Left renal cortex interstitium (tissue), 4 donors: ENCODE measurements around the gene CCDC73. TPM values are rescaled to one million over a fixed set of nuclear protein-coding genes. Genes with fewer than 3 reads are reported as not detected.
"Not testable (repeated sequence)": the region's sequence is repeated elsewhere in the genome, so short reads cannot be mapped to it uniquely, and the experiment has no call there.

ENCODE experiments used
- DNase-seq, 4 donors: peaks; one replicate each; pipeline ENCODE4 v3.0.0-alpha.2; 2013; ENCODE audit warnings: low read depth in 4 of 4, low spot score in 2 of 4, missing footprints in 1 of 4
- polyA plus RNA-seq, 4 donors: library from polyadenylated mRNA; unstranded; fragments of 120-200 nt; gene quantifications; one replicate each; pipeline ENCODE4 v1.2.1, GENCODE V29; 2013; ENCODE audit not compliant: insufficient read length in 4 of 4

CCDC73 gene
- polyA plus RNA-seq, 4 donors, result 0.22 to 0.33 (median 0.31) TPM

DNA sequence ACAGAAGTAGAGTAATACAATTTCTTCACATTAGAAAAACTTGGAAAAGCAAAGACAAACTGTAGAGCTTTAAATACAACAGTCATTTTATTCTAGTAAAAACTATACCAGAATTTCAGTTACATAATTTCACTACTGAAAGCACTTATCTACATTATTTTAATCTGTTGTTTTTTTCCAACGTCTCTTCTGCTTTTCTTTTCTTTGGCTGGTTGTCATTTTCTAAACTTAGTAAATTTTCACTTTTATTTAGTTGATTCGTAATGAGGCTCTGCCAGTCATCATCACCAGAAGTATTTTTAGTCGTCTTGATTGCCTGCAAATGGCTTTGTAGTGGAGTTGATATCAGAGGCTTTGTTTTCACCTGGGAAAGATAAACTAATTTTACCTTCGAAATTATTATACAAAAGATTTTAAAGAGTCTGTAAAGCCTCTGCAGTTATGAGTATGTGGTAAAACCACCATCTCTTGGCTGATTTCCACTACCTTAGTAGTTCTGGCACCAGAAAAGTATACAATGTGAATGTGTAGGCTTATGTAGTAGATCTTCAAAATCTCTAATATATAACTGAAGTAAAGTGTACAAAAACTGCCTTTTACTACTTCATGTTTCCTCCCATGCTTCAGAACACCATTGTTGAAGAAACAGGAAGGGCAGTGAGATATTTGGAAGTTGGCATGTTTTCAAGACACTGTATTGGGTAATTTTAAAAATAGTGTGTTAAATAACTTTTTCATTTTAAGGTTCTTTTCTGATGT lies 191.6 kb downstream of the CCDC73 start:
- DNase-seq, result no peak

DNA sequence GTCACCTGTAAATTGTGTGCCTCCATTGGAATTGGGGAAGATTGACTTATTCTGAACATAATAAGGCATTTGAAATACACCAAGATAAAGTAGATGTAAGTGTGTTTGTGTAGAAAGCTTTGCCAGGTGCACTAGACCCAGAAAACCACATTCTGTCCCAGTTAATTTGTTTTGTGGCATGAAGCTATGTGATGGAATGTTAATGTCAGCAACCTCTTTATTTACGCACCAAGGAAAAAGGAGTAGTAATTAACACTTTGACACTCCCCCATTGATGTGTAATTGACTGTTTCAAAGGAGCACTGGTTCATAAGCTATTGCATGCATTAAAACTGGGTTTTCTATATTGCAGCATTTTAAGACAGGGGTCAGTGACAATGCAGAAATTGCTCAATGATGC lies 196.5 kb downstream of the CCDC73 start:
- DNase-seq, result no peak

DNA sequence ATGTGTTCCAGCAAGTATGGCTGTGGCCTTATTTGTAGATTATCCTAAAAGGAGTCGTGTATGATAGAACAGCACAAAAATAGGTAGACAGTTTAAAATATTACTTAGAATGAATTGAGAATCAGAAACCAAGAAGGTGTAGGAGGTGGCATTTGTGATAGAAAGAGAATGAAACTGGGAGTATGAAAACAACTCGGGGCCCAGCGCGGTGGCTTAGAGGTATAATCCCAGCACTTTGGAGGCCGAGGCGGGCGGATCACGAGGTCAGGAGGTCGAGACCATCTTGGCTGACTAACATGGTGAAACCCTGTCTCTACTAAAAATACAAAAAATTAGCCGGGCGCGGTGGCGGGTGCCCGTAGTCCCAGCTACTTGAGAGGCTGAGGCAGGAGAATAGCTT lies 198.3 kb downstream of the CCDC73 start:
- DNase-seq, result not testable (repeated sequence)

DNA sequence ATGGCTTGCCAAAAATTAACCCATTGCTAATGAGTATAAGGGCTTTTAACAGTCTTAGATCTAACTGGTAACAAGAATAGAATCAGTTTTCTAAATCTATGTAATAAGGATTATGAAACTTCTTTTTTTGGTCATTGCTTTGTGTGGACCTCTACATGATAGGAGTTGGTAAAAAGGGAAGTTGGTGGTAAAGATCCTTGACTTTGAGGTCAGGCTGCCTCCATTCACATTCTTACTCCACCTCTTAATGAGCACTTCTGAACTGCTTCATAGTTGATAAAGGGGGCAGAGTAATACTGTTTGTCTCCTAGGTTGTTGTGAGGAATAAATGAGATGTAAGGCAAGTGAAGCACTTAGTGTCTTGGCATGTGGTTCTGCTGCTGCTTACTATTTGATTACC lies 200.2 kb downstream of the CCDC73 start:
- DNase-seq, result no peak

DNA sequence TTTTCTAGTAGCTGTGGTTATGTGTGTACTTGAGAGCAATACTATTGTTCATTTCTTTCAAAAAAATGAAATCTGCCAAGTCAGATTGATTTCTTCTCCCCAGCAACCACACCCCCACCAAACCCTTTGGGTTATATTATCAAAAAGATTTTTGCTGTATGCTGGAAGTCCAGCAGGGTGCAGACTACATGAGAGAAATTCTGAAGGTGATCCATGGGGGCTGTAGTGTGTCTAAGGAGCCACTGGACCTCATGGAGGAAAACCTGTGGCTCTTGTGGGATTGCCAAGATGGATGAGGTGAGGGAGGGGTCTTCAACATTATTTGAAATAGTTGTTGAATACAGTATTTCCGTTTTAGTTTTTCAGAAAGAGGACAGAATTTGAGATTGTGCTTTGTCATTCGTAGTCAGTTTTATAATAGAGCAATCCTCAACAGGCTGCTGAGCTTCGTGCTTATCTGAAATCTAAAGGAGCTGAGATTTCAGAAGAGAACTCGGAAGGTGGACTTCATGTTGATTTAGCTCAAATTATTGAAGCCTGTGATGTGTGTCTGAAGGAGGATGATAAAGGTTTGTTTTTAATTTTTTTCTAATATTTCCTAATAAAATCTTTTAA lies 207.8 kb downstream of the CCDC73 start:
- no peak for DNase-seq

DNA sequence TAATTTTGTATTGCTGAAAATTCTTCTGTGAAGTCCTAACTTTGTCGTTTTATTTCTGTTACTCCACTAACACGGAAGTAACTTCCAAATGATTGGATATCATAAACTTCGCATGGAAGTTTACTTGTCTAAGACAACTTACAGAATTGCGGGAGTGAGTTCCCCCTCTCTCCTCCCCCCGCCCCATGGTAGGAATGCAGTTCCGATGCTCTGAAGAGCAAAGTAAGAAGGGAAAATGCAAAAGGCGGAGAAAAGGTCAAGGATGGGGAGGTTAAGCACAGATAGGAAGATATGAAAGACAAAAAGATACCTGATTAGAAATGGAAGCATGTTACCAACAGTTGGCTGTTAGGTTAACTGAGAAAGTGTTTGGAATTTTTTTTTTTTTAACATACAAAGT lies 209.5 kb downstream of the CCDC73 start:
- DNase-seq, result no peak

DNA sequence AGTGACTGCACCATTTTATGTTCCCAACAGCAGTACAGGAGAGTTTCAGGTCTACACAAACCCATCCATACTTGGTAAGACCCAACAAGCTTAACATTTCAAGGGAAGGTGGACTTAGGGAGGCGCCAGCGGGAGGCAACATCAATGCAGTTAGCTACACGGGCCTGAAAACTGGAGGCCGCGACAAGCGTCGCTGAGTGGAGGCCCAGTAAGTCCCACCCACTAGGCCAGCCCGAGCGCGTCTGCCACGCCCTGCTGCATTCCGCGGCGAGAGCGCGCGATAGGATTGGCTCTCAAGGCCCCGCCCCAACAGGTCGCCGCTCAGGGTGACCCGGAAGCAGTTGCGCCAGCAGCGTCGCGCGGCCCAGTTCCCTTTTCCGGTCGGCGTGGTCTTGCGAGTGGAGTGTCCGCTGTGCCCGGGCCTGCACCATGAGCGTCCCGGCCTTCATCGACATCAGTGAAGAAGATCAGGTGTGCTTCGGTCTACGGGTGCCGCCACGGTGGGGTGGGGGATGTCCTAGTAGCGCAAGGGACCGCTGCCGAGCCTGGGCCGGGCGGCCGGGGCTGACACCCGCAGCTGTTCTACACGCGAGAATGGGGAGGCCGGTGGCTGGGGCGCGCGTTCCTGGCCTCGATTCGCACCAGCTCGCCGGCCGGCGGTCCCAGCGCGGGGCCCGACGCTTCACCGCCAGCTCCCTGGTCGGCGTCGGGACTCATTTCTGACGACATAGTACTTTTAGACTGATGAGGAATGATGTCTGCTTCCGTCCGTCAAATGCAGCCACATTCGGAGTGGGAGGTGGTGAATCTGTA lies 210.8 kb downstream of the CCDC73 start, which contains the start of gene EIF3M:
TSS of gene EIF3M (plus strand) at position 373 of the 813 bp plus-strand sequence. CDS start at position 430, 57 bp downstream.
- peak; percentile 75 to 93 (median 89) for DNase-seq

DNA sequence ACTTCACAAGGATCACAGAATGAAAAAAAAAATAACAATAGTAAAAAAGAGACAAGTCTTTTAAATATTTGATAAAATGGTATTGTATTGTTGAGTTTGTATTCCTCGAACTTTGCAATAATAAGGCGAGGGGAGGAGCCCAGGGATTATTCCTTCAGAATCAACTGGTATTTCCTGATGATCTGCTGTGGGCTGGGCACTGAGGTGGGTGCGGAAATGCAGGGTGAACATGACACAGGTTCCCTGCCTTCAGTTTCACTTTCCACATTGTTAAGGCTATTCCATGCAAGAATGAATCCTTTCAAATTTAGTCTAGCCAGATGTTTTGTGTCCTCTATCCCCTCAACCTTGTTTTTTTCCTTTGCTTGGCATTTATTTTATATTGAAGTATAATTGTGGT lies 212.9 kb downstream of the CCDC73 start:
- DNase-seq, result no peak

DNA sequence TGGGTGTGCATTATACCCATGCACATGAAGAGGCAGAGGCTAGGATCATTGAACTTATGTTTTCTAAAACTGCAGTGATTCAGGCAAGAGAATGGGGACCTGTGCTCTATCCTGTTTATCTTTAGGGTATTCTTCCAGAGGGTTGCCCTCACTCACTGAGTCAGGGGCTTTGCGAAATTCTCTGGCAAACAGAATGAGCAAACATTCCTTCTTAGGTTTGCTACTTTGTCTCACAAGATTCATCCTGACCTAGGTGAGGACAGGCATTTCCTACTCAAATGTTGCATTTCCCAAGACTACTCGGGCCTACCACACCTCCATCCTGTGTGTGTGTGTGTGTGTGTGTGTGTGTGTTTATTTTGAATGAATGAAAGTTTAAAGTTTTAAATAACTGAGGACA lies 213.5 kb downstream of the CCDC73 start:
- no peak for DNase-seq

DNA sequence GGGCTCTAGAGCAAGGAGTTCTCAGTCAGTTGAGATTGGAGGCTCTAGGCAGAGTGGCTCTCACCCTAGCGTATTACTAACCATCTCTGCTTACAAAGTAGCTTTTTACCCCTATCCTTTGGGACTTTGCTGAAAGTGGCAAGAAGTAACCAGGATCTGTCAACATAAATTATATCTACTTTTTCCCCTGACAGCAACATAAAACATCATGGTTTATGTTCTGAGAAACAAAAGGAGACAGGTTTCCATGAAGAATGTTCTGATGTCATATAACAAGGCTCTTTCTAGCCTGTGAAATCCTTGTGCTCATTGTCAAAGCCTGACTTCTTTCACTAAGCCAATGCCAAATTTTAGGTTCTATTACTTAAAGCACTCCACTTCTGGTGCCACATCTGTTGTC lies 218.0 kb downstream of the CCDC73 start:
- DNase-seq, result no peak

DNA sequence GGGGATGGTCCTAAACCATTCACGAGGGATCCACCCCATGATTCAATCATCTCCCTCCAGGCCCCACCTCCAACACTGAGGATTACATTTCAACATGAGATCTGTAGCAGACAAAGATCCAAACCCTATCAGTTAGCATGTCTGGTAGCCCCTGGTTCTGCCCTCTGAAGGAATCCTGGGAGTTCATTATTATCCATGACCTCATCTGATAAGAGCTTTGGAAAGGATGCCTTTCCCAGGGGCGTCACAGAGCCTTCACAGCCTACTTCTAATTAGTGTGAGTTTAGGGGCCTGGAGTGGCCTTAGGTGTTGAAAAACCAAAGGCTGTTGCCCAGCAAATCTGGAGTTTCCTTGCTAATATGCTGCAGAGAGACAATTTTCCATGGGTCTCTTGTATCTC lies 219.4 kb downstream of the CCDC73 start:
- no peak for DNase-seq

DNA sequence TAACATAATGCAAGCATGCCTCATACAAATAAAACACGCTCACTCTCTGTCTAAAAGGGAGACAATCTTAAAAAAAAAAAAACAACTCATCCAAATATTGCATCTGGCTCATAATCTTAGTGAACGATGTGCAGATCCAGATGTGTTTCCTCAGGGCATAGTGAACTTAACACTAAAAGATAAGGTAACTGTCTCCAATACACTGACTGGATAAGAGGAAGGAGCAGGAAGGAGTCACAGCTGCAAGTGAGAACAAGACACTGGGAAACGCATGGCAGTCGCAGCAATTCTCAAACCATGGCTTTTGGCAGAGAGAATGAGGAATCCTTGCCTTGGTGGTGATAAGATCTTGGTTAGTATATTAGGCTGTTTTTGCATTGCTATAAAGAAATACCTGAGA lies 220.0 kb downstream of the CCDC73 start:
- no peak for DNase-seq

DNA sequence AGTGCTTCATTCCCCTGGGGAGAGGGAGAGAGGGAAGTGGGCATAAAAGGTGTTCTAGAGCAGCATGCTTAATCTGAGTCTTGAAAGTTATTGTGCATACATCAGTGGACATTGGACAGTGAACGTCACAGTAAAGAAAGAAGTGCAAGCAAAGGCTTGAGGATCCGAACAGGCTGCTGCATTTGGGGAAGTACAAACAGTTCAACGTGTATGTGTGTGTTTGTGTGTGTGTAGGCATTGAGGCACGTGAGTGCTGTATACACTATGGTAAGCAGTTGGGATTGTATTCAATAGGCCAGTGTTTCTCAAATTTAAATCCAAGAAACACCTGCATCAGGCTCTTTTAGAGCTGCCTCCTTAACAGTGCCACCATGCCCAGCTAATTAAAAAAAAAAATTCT lies 221.2 kb downstream of the CCDC73 start:
- no peak for DNase-seq

DNA sequence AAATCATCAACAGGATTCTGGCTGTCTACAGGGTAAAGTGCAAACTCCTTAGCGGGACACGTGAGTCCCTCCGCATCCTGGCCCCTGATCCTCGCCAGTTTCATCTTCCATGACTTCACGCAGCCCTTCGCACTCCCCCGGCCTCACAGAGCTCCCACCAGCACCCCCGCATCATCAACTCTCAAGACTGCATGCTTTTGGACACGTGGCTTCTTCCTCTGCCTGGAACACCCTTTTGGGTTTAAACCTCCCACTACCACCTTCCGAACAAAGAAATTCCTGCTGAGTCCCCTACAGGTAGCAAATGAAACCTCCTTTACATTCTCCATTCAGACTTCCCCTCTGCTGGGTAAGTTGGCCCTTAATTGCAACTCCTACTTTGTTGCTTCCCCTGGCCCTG lies 223.4 kb downstream of the CCDC73 start:
- DNase-seq, result no peak

DNA sequence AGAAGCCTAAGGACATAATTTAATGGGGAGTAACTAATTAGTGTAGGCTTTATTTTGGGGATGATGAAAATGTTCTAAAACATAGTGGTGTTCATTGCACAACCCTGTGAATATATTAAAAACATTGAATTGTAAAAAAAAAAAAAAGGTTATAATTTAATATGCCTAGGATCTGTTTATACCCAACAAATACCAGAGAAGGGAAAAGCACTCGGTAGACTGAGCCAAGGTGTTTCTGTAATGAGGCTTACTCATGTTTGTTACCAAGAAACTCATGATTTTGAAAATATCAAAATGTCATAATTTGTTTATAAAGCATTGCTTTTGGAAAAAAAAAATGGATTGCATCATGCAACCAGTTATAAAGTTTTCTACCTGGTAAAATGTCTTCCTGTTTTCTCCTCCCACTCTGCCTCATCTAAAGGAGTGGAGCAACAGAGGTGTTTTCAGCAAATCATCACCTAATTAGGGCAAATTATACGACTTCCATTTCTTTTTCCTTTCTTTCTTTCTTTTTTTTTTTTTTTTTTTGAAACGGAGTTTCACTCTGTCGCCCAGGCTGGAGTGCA lies 225.1 kb downstream of the CCDC73 start:
- DNase-seq, result no peak

DNA sequence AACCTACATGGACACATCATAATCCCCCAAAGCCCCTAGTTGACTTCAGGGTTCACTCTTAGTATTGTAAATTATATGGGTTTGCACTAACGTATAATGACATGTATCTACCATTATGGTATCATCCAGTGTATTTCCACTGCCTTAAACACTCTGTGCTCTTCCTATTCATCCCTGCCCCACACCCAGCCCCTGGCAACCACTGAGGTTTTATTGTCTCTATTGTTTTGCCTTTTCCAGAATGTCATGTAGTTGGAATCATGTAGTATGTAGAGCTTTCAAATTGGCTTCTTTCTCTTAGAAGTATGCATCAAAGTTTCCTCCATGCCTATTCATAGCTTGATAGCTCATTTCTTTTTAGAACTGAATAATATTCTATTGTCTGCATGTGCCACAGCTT lies 227.3 kb downstream of the CCDC73 start:
- DNase-seq, result no peak

DNA sequence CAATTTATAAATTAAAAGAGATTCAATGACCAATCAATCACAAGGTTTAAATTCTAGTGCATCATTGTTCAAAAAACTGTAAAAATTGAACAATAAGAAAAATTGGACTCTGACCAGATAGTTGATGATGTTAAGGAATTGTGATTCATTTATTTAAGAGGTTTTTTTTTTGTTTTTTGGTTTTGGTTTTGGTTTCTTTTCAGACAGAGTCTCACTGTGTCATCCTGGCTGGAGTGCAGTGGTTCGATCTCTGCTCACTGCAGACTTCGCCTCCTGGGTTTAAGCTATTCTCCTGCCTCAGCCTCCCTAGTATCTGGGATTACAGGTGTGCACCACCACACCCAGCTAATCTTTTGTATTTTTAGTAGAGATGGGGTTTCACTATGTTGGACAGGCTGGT lies 227.9 kb downstream of the CCDC73 start:
- DNase-seq, result no peak

DNA sequence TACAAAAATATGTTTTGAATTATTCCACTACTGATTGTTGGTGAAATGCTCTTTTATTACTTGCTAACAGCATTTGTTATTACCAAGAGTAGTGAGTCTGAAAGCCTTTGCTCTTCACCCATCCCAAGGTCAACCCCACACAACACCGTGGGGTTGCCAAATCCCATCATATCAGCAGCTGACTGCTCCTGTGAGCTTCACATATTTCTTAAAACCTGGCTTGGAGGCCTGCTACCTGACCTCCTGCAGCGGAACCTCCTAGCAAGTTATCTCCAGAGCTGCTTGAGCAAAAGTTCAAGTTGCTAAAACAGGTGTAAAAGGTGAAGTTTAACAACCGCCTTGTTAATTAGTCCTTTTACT lies 230.9 kb downstream of the CCDC73 start:
- DNase-seq, result no peak

DNA sequence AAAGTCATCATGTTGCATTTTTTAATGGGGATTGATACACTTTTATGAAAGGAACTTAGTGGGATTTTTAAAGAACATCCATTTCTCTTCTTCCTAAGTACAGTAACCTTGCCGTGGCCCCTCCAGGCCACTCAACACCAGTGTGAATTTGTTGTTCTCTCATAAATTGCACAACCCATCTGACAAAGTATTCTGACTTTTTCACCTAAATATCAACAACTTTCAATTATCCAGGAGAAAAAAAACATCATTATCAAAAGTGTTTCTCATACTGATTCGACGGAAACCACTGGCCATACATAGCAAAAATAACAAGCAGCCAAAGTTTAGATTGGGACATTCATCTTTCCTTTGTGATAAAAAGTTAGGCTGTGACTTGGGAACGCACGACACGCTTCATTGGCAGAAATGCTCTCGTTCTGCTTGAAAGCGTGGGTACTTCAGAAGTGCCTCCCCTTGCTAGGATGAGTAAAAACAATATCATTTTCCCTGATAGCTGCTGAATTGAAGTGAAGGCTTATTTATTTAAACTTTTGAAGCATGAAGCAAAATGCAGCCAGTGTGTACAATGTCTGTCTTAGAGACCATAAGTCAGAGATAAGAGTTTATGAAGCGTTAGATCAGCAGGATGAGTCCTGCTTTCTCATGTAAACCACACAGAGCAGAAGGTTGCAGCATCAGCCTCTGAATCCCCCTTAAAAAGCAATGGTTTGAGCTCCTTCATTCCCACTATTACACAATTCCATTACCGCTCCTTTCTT lies 231.4 kb downstream of the CCDC73 start:
- DNase-seq, result peak in 1 of 4 donors; percentile 76

DNA sequence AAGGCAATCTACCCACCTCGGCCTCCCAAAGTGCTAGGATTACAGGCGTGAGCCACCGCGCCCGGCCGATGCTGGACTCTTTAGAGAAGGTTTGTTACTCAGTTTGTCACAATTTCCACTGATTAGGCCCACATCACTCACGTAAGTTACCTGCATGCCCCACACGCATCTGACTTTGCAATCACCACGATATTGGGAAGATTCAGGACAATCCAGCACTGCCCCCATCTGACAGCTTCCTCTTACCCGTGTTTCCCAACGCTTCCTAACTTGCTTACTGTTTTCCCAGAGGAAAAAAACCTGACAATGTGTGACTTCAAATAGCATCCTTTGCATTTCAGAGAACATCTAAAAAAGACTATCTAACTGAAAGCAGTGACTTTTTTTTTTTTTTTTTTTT lies 232.6 kb downstream of the CCDC73 start:
- no peak for DNase-seq

DNA sequence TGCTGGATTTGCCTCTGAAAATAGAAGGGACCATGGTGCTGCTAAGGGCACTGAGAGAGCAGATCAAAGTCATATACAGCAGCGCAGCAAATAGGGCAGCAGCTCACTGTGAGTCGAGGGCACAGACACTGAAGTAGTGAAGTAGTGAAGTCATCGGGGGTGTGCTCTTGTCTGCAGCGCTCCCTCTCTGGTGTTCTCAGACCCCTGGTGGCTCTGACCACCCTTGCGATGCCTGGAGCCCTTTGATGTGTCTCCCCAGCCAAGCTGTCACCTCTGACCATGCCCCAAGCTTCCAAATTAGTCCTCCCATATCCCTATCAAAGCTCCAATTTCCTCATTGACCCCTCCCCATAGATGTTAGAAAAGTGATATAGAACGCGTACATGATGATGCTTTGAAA lies 238.6 kb downstream of the CCDC73 start:
- DNase-seq, result no peak
